ENCODE measurements around the gene STX18. TPM values are rescaled to one million over a fixed set of nuclear protein-coding genes. Genes with fewer than 3 reads are reported as not detected.
"Not testable (repeated sequence)": the region's sequence is repeated elsewhere in the genome, so short reads cannot be mapped to it uniquely, and the experiment has no call there.

The STX18 gene
- total RNA-seq, 4 donors from 2014 or later: 16.1 to 41.9 (median 20.5) TPM

DNA sequence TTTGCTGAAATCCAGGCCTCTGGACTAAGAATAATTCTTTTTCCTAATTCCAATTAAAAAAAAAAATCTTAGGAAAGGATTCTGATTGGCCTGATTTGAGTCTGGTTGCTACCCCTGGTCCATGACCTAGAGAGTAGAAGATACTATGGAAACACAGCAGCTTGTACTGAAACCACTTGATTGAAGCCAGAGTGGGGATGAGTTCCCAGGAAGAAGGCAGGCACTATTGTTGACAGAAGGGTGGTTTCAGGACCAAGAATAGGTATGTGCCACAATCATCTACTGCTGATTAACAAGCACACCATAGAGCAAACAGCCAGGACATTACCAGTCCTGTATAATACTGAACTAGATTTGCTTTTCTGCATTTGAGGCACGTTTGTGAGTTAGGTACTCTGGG, 29.6 kb downstream of the STX18 start:
- WGBS: 79% methylated on average over 1 of the region's 1 CpG
- no peak overlapping the region for H3K4me3 ChIP-seq

DNA sequence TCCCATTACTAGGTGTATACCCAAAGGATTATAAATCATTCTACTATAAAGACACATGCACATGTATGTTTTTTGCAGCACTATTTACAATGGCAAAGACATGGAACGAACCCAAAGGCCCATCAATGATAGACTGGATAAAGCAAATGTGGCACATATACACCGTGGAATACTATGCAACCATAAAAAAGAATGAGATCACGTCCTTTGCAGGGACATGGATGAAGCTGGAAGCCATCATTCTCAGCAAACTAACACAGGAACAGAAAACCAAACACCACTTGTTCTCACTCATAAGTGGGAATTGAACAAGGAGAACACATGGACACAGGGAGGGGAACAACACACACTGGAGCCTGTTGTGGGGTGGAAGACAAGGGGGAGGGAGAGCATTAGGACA, 31.2 kb downstream of the STX18 start:
- H3K4me1 ChIP-seq; DNase-seq (ENCODE audit: low spot score in 2 of 2); H3K27me3 ChIP-seq; H3K27ac ChIP-seq; H3K4me3 ChIP-seq; H3K36me3 ChIP-seq; H3K9me3 ChIP-seq: not testable (repeated sequence)
- 98% methylated on average over 3 of the region's 3 CpGs for WGBS

More for the DNA sequence above, 29.6 kb downstream of the STX18 start:
- Histone ChIP-seq H3K4me1 (no peaks in the 10 kb centered on the region), H3K36me3 (no peaks in the 10 kb centered on the region), H3K27ac (no peak overlapping the region), H3K9me3 (no peaks in the 10 kb centered on the region), H3K27me3 (no peaks in the 10 kb centered on the region)
- TF ChIP-seq EP300 (IDR thresholded peaks at IDR 0.05) (no peak), POLR2AphosphoS5 (IDR thresholded peaks at IDR 0.05) (no peak), POLR2A (IDR thresholded peaks at IDR 0.05) (no peak)
- TF ChIP-seq, protein P1, sequence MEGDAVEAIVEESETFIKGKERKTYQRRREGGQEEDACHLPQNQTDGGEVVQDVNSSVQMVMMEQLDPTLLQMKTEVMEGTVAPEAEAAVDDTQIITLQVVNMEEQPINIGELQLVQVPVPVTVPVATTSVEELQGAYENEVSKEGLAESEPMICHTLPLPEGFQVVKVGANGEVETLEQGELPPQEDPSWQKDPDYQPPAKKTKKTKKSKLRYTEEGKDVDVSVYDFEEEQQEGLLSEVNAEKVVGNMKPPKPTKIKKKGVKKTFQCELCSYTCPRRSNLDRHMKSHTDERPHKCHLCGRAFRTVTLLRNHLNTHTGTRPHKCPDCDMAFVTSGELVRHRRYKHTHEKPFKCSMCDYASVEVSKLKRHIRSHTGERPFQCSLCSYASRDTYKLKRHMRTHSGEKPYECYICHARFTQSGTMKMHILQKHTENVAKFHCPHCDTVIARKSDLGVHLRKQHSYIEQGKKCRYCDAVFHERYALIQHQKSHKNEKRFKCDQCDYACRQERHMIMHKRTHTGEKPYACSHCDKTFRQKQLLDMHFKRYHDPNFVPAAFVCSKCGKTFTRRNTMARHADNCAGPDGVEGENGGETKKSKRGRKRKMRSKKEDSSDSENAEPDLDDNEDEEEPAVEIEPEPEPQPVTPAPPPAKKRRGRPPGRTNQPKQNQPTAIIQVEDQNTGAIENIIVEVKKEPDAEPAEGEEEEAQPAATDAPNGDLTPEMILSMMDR (IDR thresholded peaks at IDR 0.05): no peak
- DNase-seq (ENCODE audit: low spot score in 2 of 2): no peak

- Histone ChIP-seq H3K27me3 (no peaks in the 10 kb centered on the region), H3K4me3 (no peak overlapping the region), H3K4me1 (no peaks in the 10 kb centered on the region), H3K9me3 (no peaks in the 10 kb centered on the region), H3K27ac (no peak overlapping the region), H3K36me3 (no peaks in the 10 kb centered on the region)
- 99% methylated on average over 2 of the region's 2 CpGs for WGBS
- TF ChIP-seq POLR2A (IDR thresholded peaks at IDR 0.05) (no peak), EP300 (IDR thresholded peaks at IDR 0.05) (no peak), POLR2AphosphoS5 (IDR thresholded peaks at IDR 0.05) (no peak)
- TF ChIP-seq, protein P1 (IDR thresholded peaks at IDR 0.05): no peak
- no peak for DNase-seq (ENCODE audit: low spot score in 2 of 2)
Observed at GRCh38 chr4:4509521-4509920, 32.3 kb downstream of the STX18 start.

- WGBS: 87% methylated on average over 4 of the region's 4 CpGs
- no peaks in the 10 kb centered on the region for H3K4me1 ChIP-seq
- no peaks in the 10 kb centered on the region for H3K9me3 ChIP-seq
- no peak overlapping the region for H3K4me3 ChIP-seq
- H3K27me3 ChIP-seq: no peaks in the 10 kb centered on the region
- H3K27ac ChIP-seq: no peak overlapping the region
- no peak for DNase-seq (ENCODE audit: low spot score in 2 of 2)
- TF ChIP-seq POLR2A (IDR thresholded peaks at IDR 0.05) (no peak), EP300 (IDR thresholded peaks at IDR 0.05) (no peak), POLR2AphosphoS5 (IDR thresholded peaks at IDR 0.05) (no peak)
- TF ChIP-seq, protein P1 (IDR thresholded peaks at IDR 0.05): no peak
- H3K36me3 ChIP-seq: no peaks in the 10 kb centered on the region
Observed at GRCh38 chr4:4507923-4508322, 33.9 kb downstream of the STX18 start.

GRCh38 chr4:4507403-4507802, 34.4 kb downstream of the STX18 start:
- no peaks in the 10 kb centered on the region for H3K27me3 ChIP-seq
- no peaks in the 10 kb centered on the region for H3K4me1 ChIP-seq
- no peaks in the 10 kb centered on the region for H3K9me3 ChIP-seq
- WGBS: 90% methylated on average over 14 of the region's 14 CpGs
- no peak overlapping the region for H3K4me3 ChIP-seq
- H3K27ac ChIP-seq: no peak overlapping the region
- TF ChIP-seq EP300 (IDR thresholded peaks at IDR 0.05) (no peak), POLR2A (IDR thresholded peaks at IDR 0.05) (no peak)
- TF ChIP-seq, protein P1 (IDR thresholded peaks at IDR 0.05): no peak
- H3K36me3 ChIP-seq: no peaks in the 10 kb centered on the region
- DNase-seq (ENCODE audit: low spot score in 2 of 2): no peak

DNA sequence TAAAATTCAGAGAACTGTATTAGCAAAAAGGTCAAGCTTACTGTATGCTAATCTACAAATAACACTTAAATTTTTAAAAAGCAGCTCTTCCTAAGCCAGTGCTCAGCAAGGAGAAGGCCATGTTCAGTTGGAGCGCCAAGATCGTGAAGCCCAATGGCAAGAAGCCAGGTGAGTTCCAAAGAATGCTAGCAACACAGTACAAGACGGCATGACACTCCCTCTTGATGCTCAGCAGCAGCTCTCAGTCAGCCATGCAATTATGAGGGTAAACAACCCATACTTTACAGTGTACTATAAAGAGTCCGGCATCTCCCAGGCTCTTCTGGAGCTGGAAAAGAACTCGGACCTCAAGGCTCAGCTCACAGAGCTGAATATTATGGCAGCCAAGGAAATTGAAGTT, 34.9 kb downstream of the STX18 start:
- no peak for DNase-seq (ENCODE audit: low spot score in 2 of 2)
- no peak for TF ChIP-seq EP300 (IDR thresholded peaks at IDR 0.05)
- TF ChIP-seq POLR2AphosphoS5 (IDR thresholded peaks at IDR 0.05): no peak
- TF ChIP-seq, protein P1 (IDR thresholded peaks at IDR 0.05): no peak
- no peak for TF ChIP-seq POLR2A (IDR thresholded peaks at IDR 0.05)
- H3K4me3 ChIP-seq: no peak overlapping the region
- no peaks in the 10 kb centered on the region for H3K36me3 ChIP-seq
- H3K4me1 ChIP-seq: no peaks in the 10 kb centered on the region
- H3K27ac ChIP-seq: no peak overlapping the region
- H3K27me3 ChIP-seq: no peaks in the 10 kb centered on the region
- 84% methylated on average over 5 of the region's 5 CpGs for WGBS
- no peaks in the 10 kb centered on the region for H3K9me3 ChIP-seq

DNA sequence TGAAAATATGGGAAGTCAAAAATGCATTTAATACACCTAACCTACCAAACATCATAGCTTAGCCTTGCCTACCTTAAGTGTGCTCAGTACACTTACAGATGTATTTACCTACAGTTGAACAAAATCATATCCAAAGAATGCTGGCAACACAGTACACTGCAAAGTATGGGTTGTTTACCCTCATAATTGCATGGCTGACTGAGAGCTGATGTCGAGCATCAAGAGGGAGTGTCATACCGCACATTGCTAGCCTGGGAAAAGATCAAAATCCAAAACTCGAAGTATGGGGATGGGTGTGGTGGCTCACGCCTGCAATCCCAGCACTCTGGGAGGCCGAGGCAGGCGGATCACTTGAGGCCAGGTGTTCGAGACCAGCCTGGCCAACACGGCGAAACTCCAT, 36.6 kb downstream of the STX18 start:
- H3K27ac ChIP-seq; H3K4me3 ChIP-seq; H3K4me1 ChIP-seq; H3K9me3 ChIP-seq; H3K36me3 ChIP-seq; DNase-seq (ENCODE audit: low spot score in 2 of 2); H3K27me3 ChIP-seq: not testable (repeated sequence)
- WGBS: 93% methylated on average over 9 of the region's 9 CpGs

Measured in suprapubic skin (tissue), 4 donors.